GM12875 (cell line): ENCODE results near the gene TM4SF5.

Experiments
- H3K4me3 ChIP-seq: one replicate; pipeline ENCODE4 v1.5.1; 2011; ENCODE audit warnings: low read depth, low read length, control low read depth
- TF ChIP-seq, protein P1 (sequence below): IDR thresholded peaks from 2 replicates; pipeline ENCODE4 v1.5.1; 2011; ENCODE audit warnings: low read depth, mild to moderate bottlenecking, control low read depth, inconsistent platforms, low read length, moderate library complexity, borderline replicate concordance; ENCODE audit not compliant: insufficient read depth

Gene TM4SF5

DNA sequence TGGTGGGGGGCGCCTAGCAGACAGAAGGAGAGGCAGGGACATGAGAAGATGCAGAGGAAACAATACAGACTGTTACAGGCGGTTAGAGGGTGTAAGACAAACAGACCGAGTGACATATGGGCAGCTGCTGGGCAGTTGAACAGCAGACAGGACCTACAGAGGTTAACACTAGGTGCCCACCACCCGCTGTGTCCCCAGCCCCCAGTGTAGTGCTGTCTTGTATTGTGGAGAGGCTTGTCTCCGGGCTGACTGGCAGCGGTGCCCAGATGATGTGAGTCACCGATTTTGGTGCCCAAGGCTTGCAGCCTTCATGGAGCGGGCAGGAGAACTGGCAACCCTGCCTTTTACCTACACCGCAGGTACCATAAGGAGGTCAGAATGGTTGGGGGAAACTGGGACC lies 29.6 kb upstream of the TM4SF5 start:
- TF ChIP-seq, protein P1, sequence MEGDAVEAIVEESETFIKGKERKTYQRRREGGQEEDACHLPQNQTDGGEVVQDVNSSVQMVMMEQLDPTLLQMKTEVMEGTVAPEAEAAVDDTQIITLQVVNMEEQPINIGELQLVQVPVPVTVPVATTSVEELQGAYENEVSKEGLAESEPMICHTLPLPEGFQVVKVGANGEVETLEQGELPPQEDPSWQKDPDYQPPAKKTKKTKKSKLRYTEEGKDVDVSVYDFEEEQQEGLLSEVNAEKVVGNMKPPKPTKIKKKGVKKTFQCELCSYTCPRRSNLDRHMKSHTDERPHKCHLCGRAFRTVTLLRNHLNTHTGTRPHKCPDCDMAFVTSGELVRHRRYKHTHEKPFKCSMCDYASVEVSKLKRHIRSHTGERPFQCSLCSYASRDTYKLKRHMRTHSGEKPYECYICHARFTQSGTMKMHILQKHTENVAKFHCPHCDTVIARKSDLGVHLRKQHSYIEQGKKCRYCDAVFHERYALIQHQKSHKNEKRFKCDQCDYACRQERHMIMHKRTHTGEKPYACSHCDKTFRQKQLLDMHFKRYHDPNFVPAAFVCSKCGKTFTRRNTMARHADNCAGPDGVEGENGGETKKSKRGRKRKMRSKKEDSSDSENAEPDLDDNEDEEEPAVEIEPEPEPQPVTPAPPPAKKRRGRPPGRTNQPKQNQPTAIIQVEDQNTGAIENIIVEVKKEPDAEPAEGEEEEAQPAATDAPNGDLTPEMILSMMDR: no peak
- H3K4me3 ChIP-seq: no peak overlapping the region

DNA sequence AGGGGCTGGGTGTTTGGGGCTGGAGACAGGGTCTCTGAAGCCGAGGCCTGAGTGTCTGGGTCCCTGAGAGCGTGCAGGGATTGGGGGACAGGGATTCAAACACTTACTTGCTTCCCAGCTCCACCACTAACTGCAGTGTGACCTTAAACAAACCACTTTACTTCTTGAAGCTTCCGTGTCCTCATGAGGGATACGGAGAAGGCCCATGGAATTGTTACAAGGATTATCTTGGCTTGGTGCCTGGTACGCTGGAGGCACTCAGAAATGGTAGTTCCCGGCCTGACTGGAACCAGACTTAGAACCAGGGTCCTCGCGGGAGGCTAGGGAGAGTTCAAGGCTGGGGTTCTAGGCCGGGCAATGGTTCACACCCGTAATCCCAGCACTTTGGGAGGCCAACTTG lies 29.1 kb upstream of the TM4SF5 start:
- TF ChIP-seq, protein P1: no peak
- H3K4me3 ChIP-seq: no peak overlapping the region

DNA sequence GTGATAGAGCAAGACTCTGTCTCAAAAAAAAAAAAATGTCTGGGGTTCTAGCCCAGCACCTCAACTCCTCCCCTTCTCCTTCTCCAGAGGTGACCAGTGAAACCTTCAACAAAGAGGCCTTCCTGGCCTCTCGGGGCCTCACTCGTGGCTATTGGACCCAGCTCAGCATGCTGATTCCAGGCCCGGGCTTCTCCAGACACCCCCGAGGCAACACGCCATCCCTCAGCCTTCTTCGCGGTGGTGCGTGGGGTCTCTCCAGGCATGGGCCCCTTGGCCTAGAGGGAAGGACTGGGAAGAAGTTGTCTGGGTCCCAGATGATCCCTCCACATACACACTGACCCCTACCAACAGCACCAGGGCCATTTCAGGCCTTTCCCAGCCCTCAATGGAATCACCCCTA lies 28.5 kb upstream of the TM4SF5 start:
- H3K4me3 ChIP-seq: no peak overlapping the region
- TF ChIP-seq, protein P1: no peak

DNA sequence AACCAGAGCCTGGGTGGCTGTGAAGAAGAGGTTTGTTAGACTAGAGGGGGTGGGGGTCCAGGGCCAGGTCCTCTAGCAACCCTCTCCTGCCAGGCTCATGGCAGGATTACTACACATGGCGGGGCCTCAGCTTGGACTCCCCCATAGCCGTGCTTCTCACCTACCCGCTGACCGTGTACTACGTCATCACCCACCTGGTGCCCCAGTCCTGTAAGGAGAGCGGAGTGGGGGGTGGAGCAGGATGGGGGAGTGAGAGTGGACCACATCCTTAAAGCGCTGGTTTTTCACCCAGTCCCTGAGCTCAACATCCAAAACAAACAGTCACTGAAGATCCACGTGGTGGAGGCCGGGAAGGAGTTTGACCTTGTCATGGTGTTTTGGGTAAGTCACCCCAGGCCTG lies 27.8 kb upstream of the TM4SF5 start:
- TF ChIP-seq, protein P1: no peak
- H3K4me3 ChIP-seq: no peak overlapping the region

DNA sequence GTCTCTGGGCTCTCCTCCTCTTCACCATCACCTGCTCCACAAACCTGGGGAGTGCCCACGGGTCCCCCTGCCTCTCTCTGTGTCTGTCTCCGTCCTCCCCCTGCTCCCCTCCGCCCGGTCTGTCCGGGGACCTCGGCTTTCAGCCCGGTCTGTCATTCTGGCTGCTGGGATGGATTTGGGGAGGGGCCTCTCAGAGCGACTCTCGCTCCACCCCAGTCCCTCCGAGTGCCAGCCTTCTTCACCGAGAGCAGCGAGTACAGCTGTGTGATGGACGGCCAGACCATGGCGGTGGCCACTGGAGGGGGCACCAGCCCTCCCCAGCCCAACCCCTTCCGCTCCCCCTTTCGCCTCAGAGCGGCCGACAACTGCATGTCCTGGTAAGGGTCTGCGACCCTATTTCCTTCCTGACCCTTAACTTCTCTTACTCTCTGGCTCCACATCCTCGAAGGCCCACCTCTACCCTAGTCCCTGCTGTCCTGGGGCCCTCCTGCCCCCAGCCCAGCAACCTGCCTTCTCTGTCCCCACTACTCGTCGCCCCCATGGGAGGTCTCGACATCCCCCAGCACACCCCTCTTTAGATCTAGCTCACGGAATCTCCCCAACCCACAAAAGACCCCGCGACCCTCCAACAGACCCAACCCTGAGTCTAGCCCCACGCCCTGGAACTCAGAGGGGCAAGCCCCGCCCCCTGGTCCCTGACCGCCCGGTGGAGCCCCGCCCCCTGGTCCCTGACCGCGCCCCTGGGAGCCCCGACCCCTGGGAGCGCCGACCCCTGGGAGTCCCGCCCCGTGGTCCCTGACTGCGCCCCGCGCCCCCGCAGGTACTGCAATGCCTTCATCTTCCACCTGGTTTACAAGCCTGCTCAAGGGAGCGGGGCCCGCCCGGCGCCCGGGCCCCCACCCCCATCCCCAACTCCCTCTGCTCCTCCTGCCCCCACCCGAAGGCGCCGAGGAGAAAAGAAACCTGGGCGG lies 26.4 kb upstream of the TM4SF5 start:
- TF ChIP-seq, protein P1: no peak
- H3K4me3 ChIP-seq: no peak overlapping the region

DNA sequence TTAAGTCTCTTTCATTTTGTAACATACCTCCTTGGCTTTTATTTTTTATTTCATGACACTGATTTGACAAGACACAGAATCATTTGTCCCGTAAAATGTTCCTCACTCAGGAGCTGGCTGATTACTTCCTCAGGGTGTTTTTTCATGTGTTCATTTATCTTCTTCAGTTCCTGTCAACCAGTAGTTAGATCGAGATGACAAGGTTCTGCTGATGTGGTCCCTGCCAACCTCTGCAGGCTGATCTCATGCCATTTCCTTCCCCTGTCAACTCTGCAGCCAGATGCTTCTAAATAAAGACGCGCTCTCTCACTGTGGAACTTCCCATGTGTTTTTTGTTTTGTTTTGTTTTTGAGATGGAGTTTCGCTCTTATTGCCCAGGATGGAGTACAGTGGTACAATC lies 23.8 kb upstream of the TM4SF5 start:
- TF ChIP-seq, protein P1: no peak
- H3K4me3 ChIP-seq: no peak overlapping the region

DNA sequence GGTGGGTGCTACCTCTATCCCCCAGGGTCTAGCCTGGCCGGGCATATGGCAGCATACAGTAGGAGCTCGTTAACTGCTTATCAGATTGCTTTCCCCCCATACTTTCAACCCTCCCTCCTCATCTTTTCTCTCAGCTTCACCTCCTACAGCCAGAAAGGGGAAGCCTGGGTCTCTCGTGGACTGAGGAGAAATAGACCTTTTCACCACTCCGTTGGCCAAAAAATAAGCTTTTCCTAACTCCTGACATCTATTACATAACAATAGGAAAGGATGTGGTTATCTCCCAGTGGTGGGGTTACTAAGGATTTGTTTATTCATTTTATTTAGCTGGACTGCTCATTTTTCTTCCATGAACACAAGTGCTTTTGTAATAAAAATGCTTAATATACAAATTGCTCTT lies 23.0 kb upstream of the TM4SF5 start:
- TF ChIP-seq, protein P1: no peak
- no peak overlapping the region for H3K4me3 ChIP-seq
